ENCODE data around the gene CREB3.

Gene CREB3

DNA sequence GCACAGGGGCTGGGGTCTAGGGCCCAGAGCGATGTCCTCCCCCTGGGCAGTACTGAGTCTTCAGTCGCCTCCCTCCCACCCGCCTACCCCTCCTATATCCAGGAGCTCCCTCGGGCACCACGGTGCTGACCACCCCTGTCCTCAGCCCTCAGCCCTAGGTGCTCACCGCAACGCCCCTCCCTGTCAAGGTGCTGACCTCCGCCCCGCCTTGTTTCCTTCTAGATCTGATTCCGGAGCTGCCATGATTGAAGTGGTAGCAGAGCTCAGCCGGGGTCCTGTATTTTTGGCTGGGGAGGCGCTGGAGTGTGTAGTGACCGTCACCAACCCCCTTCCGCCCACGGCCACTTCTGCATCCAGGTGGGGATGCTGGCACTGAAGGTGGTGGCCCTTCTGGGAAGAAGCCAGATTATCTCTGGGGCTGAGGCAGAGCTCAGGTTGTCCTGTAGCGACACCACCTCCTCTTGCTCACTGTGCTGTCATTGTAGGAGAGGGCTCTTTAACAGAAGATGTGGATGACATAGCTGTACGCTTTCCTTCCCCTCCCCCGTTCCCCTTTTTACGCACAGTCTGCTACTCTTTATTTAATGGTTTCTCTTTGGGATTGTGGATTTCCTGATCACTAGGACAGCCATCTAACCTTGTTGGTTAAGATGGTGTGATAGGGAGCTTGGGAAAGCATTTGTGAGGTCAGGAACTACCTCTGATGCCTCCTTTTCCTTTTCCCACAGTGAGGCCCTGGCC lies 17.2 kb downstream of the CREB3 start:
- DNase-seq = no peak

DNA sequence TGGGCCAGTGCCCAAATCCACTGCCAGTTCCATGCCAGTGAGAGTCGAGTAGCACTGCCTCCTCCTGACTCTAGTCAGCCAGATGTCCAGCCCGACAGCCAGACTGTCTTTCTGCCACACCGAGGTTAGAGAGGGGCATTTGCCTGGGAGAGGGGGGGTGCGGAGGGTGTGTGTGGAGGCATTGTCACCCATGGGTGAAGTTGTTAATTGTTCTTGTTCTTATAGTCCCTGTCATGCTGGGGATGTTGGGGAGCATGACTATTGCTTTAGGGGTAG lies 17.7 kb downstream of the CREB3 start:
- no peak for DNase-seq

DNA sequence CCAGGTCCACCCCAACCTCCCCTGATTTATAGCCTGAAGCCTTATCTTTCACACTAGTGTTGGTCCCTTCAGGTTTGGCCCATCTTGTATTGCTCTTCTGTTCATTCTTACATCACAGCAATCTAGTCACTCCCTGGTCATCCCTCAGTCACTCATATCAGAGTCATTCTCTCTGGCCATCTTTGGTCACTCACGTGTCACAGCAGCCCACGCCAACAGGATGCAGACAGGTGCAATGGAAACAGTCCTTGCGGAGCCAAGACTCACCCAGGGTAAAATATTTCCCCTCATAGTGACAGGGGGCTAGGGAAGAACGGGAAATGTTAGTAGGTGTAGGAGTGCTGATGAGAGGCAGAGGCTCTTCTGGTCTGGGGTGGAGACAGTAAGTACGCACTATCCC lies 21.0 kb downstream of the CREB3 start:
- DNase-seq = no peak

DNA sequence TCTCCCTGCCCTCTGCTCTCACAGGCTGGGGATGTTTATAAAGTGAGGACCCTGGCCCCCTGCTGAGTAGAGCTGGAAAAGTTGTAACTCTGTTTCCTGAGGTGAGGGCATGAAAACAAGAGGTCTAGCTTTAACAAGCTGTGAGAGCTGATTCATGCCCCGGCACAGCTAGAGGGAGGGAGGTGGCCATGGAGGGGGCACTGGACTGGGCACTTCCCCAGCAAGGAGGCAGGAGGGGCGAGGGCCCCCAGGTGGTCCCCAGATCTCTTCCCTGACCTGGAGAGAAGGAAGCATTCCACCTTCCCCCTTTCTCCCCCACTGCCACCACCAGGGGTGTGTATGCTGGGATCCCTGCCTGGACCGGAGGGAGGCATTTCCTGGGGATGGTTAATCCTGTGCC lies 21.8 kb downstream of the CREB3 start, which contains the start of gene MSMP:
TSS of gene MSMP (minus strand) at position 13 of the 400 bp plus-strand sequence. CDS start 147 bp downstream, outside the sequence.
- DNase-seq = no peak

DNA sequence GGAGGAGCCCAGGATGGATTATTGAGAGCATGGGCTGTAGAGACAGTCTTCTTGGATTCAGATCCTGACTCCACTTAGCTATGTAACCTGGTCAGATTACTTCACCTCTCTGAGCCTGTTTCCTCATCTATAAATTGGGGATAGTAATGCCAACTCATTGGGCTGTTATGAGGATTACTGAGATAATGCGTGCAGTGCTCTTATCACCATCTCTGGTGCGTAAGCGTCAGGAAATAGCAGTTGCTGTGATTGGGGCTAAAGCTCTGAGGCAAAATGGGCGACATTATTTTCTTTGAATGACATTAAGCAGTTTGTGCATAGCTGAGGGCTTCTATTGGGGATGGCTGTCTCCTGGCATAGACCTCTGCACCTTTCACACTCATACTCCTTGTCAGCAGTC lies 22.6 kb downstream of the CREB3 start:
- DNase-seq = no peak

DNA sequence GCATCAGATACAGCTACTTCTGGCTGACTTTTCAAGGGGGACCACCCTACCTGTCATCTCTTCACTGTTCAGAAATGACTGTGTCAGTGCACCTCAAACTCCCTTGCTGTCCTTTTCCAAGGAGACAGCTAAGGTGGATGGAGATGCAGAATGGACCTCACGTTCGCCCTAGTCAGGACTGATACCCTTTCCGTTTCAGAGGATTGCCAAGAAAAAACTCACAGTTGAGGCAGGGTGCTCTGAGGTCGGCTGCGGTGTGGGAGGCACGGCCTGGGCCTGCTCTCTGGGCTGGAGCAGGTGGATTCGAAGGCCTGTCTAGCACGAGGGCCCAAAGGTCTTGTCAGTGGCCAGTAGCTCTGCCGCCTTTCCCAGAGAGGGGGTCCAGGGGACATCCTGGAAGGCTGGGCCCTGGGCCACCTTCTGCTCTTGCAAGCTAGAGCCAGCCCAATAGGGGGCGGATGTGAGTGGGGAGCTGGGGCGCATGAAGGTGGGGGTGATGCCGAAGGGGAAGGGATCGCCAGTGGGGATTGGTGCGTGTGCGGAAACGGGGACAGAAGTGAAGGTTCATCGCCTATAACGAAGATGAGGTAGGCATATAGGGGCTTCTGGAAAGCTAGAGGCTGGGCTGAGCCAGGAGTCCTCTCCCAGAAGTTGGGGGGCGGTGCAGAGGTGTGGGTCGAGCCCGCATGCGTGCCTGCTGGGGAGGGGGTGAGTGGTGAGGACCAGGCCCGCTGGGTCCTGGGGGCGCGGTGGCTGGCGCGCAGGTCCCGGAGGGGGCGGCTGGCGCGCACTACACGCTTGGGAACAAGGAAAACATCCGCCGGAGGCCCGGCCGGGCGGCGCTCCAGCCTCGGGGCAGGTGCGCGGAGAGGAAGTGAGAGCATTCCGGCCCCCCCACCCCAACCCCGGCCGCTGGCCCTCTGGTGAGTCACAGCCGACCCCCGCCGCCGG lies 24.1 kb downstream of the CREB3 start:
- peak; percentile 27 for DNase-seq

DNA sequence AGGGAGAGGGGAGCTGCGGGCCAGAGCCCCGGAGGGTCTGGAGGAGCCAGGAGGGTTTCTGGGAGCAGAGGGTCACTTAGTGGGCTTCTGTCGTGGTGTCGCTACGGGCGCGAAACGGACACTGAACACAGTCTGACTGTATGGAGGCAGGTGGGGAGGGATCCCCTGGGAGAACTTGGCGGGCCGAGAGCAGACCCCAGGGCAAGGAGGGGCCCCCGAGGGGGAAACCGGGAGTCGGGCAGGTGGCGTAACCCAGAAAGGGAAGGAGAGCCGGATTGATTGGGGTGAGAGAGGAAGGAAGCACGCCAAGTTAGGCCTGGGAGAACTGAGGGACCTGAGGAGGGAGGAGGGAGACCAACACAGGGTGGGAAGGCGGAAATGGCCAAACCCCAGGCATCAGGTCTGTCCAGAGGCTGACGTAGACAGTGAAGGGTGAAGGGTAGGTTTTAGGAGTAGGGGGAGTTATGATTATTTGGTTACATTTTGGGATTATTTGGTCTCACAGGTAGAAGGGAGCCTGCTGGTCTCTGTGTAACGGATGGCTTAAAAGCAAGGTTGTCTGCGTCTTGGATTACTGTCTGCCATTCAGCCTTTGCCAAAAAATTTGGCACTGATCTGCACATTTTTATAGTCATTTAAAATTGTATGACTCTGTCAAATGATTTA lies 24.9 kb downstream of the CREB3 start:
- DNase-seq = peak; percentile 35

DNA sequence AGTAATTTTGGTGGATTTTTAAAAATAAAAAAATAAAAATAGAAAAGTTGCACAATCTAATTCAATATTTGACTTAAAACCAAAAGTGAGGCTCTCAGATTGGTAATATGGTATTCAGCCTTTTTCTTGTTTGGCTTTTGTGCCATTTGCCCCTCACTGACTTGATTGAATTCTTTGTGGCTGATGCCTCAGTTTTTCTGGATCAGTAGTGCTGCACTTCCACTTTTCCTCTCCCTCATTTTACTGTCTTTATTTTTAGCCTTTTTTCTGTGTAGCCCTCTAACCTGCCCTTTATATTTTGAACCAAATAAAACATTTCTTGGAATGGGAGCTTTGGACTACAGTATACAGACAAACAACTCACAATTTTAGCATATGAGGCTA lies 25.4 kb downstream of the CREB3 start:
- no peak for DNase-seq

DNA sequence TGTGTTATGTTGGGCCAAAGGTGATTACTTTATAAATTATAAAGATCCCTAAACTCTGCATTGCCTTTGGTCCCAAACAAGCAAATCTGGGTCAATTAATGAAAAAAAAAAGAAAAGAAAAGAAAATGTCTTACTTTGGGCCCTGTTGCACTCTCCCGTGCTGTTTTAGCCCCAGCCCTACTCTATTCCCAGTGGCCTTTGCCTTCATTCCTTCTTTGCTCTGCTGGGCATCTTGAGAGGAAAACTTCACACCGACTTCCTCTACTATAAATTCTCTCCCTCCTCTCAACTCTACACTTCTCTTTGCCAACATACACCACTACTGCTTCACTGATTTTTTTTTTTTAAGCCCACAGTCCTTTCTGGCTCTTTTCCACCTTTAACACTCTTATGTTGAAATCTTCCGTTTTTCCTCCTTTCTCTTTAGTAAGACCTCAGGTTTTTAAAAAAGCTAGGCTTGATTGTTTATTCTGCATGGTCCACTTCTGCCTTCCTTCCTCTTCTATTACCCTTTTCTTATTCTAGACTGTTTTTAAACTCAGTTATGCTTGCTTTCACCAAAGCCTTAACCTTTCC lies 26.1 kb downstream of the CREB3 start:
- DNase-seq = peak; percentile 46

DNA sequence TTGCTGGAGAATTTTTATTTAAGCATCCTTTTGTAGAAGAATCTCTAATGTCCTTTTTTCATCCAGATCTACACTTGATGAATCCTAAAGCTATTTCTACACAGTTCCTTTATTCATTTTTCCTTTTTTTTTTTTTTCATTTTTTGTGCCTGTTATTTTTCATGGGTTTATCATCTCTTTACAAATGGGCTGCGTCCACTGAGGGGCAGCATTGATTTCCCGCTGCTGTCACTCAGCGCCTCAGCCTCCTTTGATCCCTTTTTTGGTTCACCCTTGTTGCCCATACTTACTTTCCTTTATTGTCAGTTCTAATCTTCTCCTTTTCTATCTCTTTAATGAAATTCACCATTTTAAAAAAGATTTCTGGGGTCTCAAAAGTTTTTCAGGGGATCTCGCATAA lies 27.3 kb downstream of the CREB3 start:
- no peak for DNase-seq

DNA sequence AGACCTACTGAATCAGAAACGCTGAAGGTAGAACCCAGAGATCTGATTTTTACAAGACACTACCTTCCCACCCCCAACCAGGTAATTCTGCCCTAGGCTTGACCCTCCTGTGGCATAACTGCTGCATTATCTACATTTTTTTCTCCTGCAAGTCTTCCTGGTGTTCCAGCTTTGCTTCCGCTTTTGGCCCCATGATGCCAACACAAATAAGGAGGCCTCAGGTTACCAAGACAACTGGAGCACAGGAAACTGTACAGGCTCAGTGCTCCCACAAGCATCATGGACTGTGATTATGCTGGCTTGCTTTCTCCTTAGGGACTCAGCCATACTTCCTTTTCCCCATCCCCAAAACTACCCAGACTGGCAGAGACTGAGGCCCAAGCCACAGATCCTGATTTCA lies 28.2 kb downstream of the CREB3 start:
- DNase-seq = peak; percentile 65

DNA sequence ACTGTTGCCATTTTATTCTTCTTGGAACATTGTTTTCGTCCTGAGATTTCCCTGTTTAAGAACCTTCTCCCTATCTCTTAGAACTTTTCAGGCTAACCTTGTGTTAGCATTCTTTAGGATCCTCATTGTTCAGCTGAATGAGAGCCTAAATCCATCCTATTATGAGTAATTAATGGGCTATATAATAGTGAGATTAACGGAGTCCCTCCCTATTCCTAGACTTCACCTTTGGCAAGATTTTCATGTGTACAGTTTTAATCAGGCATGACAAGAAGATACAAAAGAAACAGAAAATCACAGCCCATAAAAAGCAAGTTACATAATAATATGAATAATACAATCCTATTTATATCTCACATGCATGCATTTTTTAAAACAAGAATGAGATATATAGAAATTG lies 30.7 kb downstream of the CREB3 start:
- no peak for DNase-seq

DNA sequence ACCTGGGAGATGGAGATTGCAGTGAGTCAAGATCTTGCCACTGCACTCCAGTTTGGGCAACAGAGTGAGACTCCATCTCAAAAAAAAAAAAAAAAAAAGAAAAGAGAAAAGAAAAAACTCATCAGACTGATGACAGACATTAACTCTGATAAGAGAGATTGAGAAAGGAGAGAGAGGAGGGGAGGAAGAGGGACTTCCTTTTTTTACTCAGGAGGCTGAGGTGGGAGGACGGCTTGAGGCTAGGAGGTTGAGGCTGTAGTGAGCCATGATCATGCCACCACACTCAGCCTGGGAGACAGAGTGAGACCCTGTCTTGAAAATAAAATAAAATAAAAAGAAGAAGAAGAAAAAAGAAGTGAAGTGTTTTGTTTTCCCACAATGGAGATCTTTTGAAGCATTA lies 31.3 kb downstream of the CREB3 start:
- peak; percentile 12 for DNase-seq

DNA sequence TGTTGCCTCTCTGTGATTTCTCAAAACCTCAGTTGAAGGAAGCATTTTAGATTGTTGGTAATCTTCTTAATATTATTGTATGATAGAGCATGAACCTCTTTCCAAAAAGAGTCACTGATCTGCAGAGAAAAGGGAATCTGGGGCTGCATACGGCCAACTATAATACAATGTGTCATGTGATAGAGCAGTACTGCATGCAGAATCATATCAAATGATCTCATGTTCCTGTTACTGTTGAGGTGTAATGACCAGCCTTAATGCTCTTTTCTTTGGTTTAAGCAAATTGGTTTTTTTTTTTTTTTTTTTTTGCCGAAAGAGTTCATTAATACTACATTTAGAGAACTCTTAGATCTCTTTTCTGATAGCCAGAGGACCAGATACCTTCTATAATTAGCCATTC lies 34.5 kb downstream of the CREB3 start:
- no peak for DNase-seq

DNA sequence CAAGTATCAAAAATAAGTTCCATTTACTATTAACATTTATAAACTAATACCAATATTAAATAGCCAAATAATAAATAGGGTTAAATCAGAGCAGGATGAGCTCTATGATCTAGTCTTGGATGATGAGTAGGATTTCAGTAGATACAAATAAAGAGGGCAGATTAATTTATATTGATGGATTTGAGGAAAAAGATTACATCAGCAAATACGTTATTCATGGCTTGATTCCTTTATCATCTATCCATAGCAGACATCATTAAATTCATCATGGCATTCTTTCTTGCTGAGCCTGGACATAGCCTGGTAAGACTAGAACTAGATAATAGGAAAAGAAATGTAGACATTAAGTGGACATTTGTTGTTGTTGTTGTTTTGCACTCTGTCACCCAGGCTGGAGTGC lies 35.0 kb downstream of the CREB3 start:
- no peak for DNase-seq

DNA sequence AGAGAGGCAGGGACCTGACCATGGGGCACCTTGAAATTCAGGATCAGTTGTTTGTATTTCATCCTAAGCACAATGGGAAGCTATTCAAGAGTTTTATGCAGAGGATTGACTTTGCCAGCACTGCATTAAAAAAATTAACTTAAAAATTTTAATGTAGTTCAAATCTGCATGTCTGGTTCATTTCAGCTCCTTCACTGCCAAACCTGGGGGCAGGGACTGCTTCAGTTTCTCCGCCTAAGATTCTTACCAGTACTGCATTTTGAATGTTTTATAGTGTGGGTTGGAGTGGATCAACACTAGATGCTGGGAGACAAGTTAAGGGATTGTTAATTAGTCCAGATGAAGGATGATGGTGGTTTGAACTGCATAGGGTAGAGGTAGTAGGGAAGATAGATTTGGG lies 37.3 kb downstream of the CREB3 start:
- DNase-seq = no peak

DNA sequence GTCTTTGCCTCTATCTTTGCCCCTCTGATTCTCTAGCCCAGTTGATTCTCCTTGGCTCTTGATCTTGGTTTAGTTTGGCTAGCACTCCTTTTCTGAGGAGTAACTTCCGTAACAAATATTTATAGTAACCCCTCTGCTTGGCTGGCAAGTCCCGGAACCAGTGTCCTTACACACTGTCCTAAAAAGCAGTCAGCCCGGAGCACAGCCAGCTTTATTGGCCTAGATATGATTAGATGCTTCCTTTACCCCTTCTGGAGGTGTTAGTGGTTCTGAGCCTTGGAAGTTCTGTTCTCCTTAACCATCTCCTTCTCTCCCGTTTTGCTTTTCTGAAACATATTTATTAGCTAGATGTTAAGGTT lies 38.6 kb downstream of the CREB3 start:
- DNase-seq = no peak

DNA sequence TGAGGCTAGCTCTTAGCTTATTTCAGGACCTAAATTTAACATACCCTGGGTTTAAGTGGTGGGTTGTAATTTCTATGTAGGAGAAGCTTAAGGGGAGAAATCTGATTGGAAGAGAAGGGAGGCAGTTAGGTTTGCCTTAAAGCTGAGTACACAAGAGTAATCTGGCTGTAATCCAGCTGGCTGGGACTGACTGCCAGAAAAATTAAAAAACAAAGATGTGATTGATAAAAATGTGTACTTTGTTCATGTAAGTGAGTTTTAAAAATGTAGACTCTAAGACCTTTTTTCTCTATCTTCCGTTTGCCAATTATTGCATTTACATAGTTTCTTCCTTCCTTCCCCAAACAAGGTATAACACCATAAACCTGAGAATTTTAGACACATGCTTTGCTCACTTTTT lies 39.1 kb downstream of the CREB3 start:
- no peak for DNase-seq

DNA sequence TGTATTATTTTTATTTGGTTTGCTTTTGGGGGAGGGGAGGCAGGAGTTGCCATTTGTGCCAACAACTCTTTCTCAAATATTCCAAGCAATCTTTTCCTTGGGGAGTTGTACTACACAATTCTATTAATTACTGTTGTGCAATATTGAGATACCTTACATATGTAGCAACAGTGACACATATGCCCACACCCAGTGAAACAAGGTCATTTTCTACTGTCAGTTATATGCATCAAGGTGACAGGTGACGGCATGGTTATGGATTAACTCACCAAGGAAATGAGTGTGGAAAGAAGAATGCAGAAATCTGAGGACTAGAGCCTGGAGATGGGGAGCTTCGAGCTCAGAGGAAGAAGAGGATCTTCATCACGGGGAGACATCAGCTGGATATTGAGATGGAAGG lies 39.5 kb downstream of the CREB3 start:
- DNase-seq = no peak

DNA sequence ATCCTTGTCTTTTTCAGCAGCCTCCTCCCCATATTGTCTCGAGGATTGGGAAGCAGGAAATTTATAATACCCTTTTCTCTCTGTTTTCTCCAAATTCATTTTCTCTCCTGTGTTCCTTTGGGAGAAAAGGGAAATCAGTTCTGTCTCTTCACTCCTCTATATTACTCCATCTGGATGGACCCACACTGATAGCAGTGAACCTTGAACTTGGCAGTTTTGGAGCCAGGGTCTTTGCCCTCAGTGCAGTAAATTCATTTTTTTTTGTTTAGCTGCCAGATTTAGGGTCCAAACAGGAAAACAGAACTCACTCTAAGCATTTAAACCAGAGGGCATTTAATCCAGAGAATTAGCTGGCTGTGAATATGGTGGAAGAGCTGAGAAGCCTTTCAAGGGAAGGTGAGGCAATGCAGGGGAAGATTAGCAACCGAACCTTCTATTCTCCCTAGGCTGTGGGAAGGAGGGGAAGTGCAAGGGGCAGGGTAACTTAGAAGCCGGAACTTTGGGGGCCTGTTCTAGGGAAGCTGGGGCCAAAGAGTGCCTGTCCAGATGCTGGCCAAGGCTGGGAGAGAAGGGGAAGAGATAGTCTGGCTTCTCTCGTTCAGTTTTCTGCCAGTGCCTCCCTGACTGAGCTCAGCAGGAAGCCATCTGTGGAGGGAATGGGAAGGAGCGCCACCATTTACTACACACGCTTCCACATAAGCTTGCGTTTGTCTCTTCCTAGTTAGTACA lies 42.6 kb downstream of the CREB3 start:
- DNase-seq = peak; percentile 80

DNA sequence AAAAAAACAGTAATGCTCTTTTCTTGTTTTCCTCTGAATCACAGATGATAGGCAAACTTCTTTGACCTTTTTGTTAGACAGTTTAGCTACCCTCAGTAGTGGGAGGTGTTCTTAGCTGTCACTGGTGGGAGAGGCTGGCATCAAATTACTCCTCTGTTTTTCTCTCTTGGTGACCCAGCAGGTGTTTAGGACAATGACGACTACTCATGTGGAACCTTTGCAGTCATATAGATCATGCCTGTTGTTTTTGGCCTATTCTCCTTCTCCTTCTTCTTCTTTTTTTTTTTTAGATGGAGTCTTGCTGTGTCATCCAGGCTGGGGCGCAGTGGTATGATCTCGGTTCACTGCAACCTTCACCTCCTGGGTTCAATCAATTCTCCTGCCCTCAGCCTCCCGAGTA lies 43.6 kb downstream of the CREB3 start:
- peak; percentile 57 for DNase-seq

DNA sequence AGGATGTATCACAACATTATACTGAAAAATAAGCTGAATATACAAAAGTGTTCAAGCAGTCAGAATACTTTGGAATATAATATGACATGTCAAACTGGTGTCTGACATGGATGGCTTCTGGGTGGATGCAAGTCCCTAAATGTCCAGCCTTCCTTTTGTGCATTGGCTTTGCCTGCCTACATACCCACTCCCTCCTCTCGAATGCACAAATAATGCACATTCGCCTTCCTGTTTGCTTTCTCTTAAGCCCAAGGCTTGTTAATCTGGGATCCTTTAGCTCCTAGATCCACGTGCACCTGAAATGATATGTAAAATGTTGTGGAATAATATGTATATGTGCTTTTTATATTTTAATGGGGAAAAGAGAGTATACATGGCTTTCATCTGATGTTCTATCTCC lies 46.0 kb downstream of the CREB3 start:
- DNase-seq = no peak

DNA sequence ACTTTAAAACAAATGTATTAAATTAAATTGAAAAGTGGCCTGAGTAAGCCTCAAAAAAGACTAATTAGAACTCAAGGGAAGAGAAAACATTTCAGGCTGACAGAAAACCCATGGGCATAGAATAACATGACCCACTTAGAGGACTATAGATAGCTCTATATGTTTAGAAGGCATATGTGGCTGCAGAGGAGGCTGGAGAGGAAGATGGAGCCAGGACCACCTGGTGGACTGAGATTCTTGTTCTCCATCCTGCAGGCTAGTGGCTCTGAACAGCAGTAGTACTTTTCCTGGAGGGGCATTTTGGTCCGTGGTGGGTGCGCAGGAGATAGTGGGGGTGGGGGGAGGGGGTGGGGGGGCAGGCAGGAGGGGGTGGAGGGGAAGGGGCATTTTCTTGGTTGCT lies 48.6 kb downstream of the CREB3 start:
- DNase-seq = no peak

Data from GF-D8 (cell line).